NCI-H1417 (cell line): ENCODE results near the gene SPAG16.
A peak's percentile ranks its signal among the peaks of the same experiment; 100 is the strongest.

Source experiments
- DNase-seq, 3 experiments: peaks; one replicate each; lab custom pipeline; 2025; lab: John Stamatoyannopoulos, UW

Gene SPAG16

GRCh38 chr2:214380681-214381080, 1096.4 kb downstream of the SPAG16 start:
- no peak for DNase-seq

GRCh38 chr2:214382229-214382628, 1098.0 kb downstream of the SPAG16 start:
- no peak for DNase-seq

- DNase-seq = no peak
Measured at GRCh38 chr2:214386720-214387119, 1102.5 kb downstream of the SPAG16 start.

- DNase-seq = no peak
Measured at GRCh38 chr2:214389334-214389733, 1105.1 kb downstream of the SPAG16 start.

GRCh38 chr2:214393796-214394195, 1109.5 kb downstream of the SPAG16 start:
- no peak for DNase-seq

GRCh38 chr2:214395040-214395439, 1110.8 kb downstream of the SPAG16 start:
- DNase-seq = no peak

GRCh38 chr2:214401580-214401979, 1117.3 kb downstream of the SPAG16 start:
- no peak for DNase-seq

GRCh38 chr2:214410128-214410775, 1126.0 kb downstream of the SPAG16 start:
- peak in 1 of 3 experiments; percentile 33 for DNase-seq

- DNase-seq = peak; percentile 5 to 64 (median 31)
Measured at GRCh38 chr2:214410918-214411554, 1126.8 kb downstream of the SPAG16 start, which contains the start of gene VWC2L. TSS of gene VWC2L (plus strand) at chr2:214411054. CDS start at chr2:214414194, 3,140 bp downstream.

- no peak for DNase-seq
Measured at GRCh38 chr2:214412679-214413078, 1128.4 kb downstream of the SPAG16 start.

GRCh38 chr2:214436470-214436869, 1152.2 kb downstream of the SPAG16 start:
- DNase-seq = no peak

GRCh38 chr2:214450118-214450894, 1166.0 kb downstream of the SPAG16 start:
- no peak for DNase-seq

- no peak for DNase-seq
Measured at GRCh38 chr2:214451516-214452275, 1167.4 kb downstream of the SPAG16 start.
